Measurements from ENCODE around the gene SPTSSB. TPM values are rescaled to one million over a fixed set of nuclear protein-coding genes. Genes with fewer than 3 reads are reported as not detected.

The SPTSSB gene
- total RNA-seq, 4 donors from 2014 or later, result 0.39 to 0.74 TPM; not detected in 2

GRCh38 chr3:161314836-161315395 lies 56.4 kb downstream of the SPTSSB start:
- H3K27me3 ChIP-seq, result no peaks in the 10 kb centered on the region
- 57 to 58% methylated on average over 1 to 2 of the region's 3 CpGs for WGBS, 2 donors (ENCODE audit: low coverage in 1 of 2)
- H3K4me1 ChIP-seq, result no peaks in the 10 kb centered on the region
- no peak for ATAC-seq
- H3K9me3 ChIP-seq, result peaks cover 0 to 8% (median 0%) of the 10 kb centered on the region in 3 donors
- TF ChIP-seq EP300 (IDR thresholded peaks at IDR 0.05) (no peak), POLR2A (IDR thresholded peaks at IDR 0.05) (no peak), CTCF (IDR thresholded peaks at IDR 0.05) (no peak), POLR2AphosphoS5 (IDR thresholded peaks at IDR 0.05) (no peak)
- no peaks in the 10 kb centered on the region for H3K36me3 ChIP-seq
- H3K27ac ChIP-seq, result no peak overlapping the region
- H3K4me3 ChIP-seq, result no peak overlapping the region

GRCh38 chr3:161310649-161311423 lies 60.5 kb downstream of the SPTSSB start:
- WGBS, 2 donors (ENCODE audit: low coverage in 1 of 2), result 65 to 78% methylated on average over 5 of the region's 5 CpGs
- H3K27ac ChIP-seq, result no peak overlapping the region
- no peak for ATAC-seq
- H3K9me3 ChIP-seq, result peaks cover 0 to 11% (median 0%) of the 10 kb centered on the region in 3 donors
- no peaks in the 10 kb centered on the region for H3K27me3 ChIP-seq
- H3K4me3 ChIP-seq, result no peak overlapping the region
- no peaks in the 10 kb centered on the region for H3K36me3 ChIP-seq
- TF ChIP-seq POLR2AphosphoS5 (IDR thresholded peaks at IDR 0.05) (no peak), EP300 (IDR thresholded peaks at IDR 0.05) (no peak), CTCF (IDR thresholded peaks at IDR 0.05) (no peak), POLR2A (IDR thresholded peaks at IDR 0.05) (no peak)
- no peaks in the 10 kb centered on the region for H3K4me1 ChIP-seq

GRCh38 chr3:161305095-161305991 lies 66.0 kb downstream of the SPTSSB start:
- no peaks in the 10 kb centered on the region for H3K36me3 ChIP-seq
- H3K4me3 ChIP-seq, result no peak overlapping the region
- H3K4me1 ChIP-seq, result no peaks in the 10 kb centered on the region
- TF ChIP-seq EP300 (IDR thresholded peaks at IDR 0.05) (no peak), POLR2AphosphoS5 (IDR thresholded peaks at IDR 0.05) (no peak), CTCF (IDR thresholded peaks at IDR 0.05) (peak in 3 of 4 experiments; percentile 20 to 38 (median 23))
- H3K27ac ChIP-seq, result no peak overlapping the region
- WGBS, 2 donors (ENCODE audit: low coverage in 1 of 2), result 94 to 100% methylated on average over 1 to 2 of the region's 2 CpGs
- H3K27me3 ChIP-seq, result no peaks in the 10 kb centered on the region
- ATAC-seq, result no peak
- H3K9me3 ChIP-seq, result peaks cover 0 to 11% (median 0%) of the 10 kb centered on the region in 3 donors

- Histone ChIP-seq H3K27ac (no peak overlapping the region), H3K27me3 (no peaks in the 10 kb centered on the region), H3K9me3 (peaks cover 0 to 7% (median 0%) of the 10 kb centered on the region in 3 donors), H3K36me3 (no peaks in the 10 kb centered on the region), H3K4me3 (no peak overlapping the region), H3K4me1 (no peaks in the 10 kb centered on the region)
- TF ChIP-seq POLR2AphosphoS5 (IDR thresholded peaks at IDR 0.05) (no peak), POLR2A (IDR thresholded peaks at IDR 0.05) (no peak)
- no peak for ATAC-seq
- 84 to 91% methylated on average over 3 of the region's 3 CpGs for WGBS, 2 donors (ENCODE audit: low coverage in 1 of 2)
Measured at GRCh38 chr3:161296814-161297213, 74.5 kb downstream of the SPTSSB start.

- peaks cover 0 to 7% (median 0%) of the 10 kb centered on the region in 3 donors for H3K9me3 ChIP-seq
- ATAC-seq, result no peak
- TF ChIP-seq POLR2A (IDR thresholded peaks at IDR 0.05) (no peak), POLR2AphosphoS5 (IDR thresholded peaks at IDR 0.05) (no peak), EP300 (IDR thresholded peaks at IDR 0.05) (no peak), CTCF (IDR thresholded peaks at IDR 0.05) (no peak)
- H3K36me3 ChIP-seq, result no peaks in the 10 kb centered on the region
- H3K4me3 ChIP-seq, result no peak overlapping the region
- H3K27ac ChIP-seq, result no peak overlapping the region
- H3K4me1 ChIP-seq, result no peaks in the 10 kb centered on the region
- no peaks in the 10 kb centered on the region for H3K27me3 ChIP-seq
Measured at GRCh38 chr3:161295325-161295724, 76.0 kb downstream of the SPTSSB start.

Measured in gastroesophageal sphincter (tissue), 4 donors.